Stimulated activated CD4-positive, alpha-beta T cell treated with anti-CD3 and anti-CD28 coated beads, TNF-alpha, amount 100 ng/mL, for 1 hour (primary cell): ENCODE measurements around the gene NECTIN3.

Experiments used
- DNase-seq, 3 donors: peaks; one replicate each; pipeline ENCODE4 v3.0.0-alpha.2; 2020; ENCODE audit warnings: low read depth in 3 of 3, low spot score in 1 of 3

Gene NECTIN3

DNA sequence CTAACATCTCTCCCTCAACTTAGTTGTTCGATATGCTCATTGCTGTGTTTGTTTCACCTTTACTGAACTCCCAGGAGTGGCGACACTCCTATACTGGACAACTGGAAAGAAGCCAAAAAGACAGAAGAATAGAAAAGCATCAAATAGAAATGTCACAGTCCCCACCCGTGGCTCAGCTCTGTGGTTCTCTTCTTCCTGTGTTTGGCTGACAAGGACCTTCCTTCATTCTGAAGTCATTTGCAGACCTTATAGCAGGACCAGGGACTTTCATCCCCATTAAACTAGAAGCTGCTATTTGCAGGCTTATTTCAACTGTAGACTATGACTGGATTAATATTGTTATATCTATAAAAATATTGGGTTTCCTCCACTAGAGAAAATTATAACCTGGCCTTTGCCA lies 125.9 kb downstream of the NECTIN3 start:
- no peak for DNase-seq

DNA sequence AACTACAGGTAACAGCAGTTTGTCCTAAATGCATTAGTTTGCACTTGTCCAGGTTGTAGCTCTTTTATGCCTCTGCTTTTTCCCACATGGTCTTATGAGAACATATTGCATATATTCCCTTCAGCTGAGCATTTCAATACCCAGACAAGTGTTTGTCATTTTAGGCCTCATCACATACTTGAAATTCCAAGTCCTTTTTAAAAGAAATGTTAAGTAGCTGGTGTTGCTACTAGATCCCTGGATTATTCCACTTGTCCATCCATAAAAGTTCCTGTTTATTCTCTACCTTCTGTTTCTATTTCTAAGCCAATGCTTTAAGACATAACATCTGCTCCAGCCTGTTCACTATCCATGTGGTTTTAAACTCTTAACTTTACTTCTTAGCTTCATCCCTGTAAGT lies 128.4 kb downstream of the NECTIN3 start:
- DNase-seq = no peak

DNA sequence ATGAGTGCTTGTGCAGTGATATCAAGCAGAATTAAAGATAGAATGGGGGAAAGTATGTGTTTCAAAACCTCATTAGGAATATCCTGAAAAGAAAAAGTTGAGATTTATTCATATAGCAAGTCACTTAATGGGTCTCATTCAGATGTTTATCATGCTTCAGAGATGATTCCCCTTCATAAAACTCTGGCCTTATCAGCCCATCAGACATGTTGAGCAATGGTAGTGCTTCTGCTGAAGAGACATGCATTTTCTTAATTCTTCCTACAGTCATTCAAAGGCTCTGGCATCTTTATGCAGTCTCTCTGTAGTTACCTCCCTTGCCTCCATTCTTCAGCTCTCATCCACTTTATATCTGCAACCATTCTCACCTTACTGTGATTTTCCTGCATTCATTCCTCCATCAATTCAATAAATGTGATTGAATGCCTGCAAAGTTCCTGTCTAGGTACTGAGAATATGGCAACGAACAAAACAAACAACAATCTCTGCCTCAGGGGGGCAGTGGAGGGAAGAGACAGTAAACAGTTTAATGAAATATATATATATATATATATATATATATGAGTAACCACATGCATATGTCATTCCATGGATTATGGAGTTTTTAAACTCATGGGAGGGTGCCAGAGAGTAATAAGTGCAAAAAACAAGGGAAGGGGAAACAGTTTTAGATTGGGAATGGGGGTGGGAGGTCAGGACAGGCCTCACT lies 138.5 kb downstream of the NECTIN3 start:
- DNase-seq = no peak

DNA sequence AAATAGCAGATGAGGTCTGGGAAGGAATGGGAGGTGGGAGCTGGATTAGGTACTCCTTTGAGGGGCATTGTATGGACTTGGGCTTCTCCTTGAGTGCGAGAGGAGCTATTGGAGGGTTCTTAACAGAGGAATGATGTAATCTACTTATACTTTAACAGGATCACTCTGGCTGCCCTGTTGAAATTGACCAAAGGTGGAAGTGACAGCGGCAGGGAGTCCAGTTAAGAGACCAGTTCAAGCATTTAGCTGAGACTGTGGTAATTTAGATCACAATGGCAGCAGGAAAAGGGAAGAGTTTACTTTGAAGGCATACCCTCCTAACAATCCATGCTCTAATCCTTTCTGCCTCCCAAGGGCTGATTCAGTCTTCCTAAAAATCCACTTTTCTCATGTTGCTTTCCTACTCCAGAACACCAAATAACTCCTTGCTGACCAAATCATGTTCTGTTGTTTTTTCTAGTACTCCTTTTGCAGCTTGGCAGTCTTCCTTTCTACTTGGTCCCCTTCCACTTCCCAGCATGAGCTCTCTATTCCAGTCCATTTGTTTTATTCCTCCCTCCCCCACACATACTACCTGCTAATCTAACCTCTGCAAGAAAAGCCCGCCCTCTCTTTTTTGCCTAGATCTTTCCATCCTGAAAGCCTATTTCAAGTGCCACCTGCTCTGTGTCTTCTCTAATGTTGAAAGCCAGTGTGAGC lies 139.4 kb downstream of the NECTIN3 start:
- DNase-seq = no peak

DNA sequence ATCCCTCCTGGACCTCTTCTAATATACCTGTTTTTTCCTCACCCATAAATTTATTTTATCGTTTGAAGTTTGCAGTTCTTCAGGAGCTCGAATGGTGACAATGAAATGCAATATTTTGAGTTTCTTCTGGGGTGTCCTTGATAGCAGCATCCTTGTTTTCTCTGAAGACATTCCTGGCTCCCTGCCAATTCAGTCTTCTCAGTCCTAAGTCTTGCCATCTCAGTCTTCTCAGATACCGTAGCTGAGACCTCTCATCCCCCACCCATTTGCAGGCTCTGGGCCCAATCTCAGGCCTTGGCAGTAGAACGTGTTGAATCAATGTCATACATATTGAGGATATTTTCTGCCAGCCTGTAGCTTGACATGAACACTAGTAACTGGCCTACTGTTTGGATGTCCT lies 140.9 kb downstream of the NECTIN3 start:
- DNase-seq = no peak

DNA sequence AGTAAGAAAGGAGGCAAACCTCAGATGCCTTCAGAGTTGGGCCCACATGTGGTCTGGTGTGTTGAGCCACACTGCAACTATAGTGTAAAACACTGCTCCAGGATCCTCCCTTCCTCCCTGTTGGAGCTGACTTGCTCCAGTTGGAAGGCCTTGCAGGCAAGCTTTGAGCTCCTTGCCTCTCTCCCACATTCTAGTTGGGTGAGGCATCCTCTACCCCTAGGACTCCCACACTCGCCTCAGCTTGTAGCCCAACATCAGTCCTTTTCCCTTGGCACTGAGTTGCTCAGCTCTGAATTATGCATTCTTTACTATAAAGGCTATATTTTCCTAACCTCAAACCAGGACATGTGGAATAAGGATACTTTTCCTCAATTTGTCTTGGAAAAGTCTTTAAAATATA lies 143.9 kb downstream of the NECTIN3 start:
- DNase-seq = no peak

DNA sequence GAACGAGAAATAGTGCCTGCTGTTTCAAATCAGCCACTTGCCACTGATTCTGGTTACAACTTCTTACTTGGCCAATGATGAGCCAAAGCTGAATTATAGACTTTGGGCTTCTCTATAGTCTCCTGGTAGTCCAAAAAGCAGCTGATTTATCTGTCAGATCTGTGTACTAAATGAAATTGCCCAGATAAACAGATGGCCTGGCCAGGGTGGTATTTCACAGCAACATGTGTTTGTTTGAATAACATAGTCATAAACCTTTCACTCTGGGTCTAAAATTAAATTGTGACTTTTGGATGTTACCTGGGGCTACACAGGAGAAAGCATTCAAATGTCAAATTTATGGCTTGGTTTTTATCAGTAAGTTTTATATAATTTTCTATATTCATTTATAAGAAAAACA lies 147.0 kb downstream of the NECTIN3 start:
- DNase-seq = no peak

DNA sequence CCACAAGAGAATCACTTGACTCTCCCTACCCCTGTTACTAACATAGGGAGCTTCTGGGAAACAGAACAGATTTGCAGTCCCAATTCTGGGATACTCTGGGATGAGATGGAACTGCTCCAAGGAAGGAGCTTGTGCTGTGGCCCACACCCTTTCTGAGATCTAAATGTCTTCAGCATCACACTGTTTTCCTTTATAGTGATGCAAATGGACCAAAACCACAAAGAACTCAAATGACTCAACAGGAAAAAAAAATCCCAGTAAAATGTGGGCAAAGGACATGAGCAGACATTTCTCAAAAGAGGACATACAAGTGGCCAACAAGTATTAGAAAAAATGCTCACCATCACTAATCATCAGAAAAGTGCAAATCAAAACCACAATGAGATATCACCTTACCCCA lies 155.6 kb downstream of the NECTIN3 start:
- no peak for DNase-seq

DNA sequence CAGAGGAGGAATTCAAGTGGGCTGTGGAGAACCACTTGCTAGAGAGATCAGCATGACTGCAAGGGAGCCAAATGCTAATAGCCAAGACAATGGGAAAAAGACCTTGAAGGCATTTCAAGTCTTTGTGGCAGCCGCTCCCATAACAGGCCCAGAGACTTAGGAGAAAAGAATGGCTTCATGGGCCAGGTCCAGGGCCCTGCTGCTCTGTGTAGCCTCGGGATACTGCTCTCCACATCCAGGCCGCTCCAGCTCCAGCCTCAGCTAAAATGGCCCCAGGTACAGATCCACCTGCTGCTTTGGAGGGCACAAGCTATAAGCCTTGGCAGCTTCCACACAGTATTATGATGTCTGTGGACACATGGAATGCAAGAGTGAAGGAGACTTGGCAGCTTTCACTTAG lies 157.7 kb downstream of the NECTIN3 start:
- no peak for DNase-seq

DNA sequence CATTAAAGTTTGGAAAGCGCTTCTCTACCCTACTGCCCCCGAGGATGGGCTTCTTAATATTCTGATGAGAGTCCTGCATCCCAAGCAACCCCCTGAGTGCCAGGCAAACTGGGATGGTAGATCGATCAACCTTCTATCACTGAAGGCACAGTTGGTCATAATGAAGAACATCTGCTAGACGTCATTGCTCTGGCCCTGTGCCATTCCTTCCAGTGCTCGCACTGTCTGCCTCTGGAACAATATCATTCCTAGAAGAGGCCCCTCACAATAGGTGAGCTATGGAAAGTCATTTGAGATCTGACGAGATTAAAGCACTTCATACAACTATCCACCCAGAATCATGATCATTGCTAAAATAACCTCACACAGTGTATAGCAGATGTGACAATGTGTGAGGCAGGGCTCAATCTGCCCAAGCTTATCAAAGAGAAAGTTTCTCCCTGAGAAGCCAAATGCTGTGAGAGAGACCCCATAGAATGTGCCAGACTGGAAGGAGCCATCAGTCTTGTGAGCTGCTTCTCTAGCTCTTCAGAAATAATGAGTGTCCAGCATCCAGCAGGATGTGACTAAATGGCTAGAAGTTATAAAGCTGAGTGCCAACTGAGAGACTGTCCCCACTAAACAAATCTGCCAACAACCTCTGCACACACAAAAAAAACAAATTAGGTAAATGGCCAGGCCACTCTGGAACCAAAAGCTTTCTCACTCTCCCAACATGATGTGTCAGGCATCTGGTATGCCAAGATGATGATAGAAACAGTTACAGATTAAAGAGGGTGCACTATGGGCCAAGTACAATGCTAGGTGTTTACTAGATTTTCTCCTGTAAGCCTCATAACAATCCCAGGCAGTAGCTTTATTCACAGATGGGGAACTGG lies 165.5 kb downstream of the NECTIN3 start:
- DNase-seq = no peak

DNA sequence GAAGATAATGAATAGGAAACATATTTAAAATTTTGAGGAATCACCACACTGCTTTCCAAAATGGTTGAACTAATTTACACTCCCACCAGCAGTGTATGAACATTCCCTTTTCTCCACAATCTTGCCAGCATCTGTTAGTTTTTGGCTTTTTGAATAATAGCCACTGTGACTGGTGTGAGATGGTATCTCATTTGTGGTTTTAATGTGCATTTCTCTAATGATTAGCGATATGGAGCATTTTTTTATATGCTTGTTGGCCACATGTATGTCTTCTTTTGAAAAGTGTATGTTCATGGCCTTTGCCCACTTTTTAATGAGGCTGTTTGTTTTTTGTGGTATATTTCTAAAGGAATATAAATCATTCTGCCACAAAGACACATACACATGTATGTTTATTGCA lies 166.3 kb downstream of the NECTIN3 start:
- no peak for DNase-seq

DNA sequence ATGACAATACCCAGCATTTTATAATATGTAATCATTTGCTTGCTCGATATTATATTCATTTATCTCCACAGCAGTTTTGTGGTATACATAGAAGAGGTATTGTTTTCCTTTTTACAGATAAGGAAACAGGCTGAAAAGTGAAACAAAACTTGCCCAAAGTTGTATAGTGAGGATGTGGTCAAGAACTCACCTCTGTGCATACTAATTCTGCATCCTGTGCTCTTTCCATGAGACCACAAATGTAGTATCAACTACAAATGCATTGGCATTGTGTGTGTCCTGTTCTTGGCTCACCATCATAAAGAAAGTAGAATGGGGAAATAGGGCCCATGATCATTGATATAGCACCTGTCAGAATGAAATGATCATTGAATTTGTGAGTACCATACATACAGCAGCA lies 167.3 kb downstream of the NECTIN3 start:
- DNase-seq = no peak

DNA sequence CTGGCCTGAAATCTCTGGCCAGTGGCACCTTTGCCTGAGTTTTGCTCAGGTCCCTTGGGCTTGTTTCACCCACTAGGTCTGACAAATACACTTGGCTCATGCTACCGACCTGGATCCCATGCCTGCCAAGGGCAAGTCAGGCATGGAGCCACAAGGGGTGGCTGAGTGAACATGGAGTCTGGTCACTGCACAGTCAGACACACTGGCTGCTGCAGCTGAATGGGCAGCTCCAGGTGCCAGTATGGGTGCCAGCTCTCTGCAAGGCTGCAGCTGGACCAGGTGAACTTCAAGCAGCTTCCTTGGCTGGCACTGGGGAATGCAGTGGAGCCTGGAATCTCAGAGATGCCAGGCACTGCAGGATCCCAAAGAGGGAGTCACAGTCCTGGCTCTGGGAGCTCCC lies 170.3 kb downstream of the NECTIN3 start:
- no peak for DNase-seq
